Measurements from ENCODE around the gene PFN4.
A peak's percentile ranks its signal among the peaks of the same experiment; 100 is the strongest.
"Not testable (repeated sequence)": the region's sequence is repeated elsewhere in the genome, so short reads cannot be mapped to it uniquely, and the experiment has no call there.

PFN4 gene

DNA sequence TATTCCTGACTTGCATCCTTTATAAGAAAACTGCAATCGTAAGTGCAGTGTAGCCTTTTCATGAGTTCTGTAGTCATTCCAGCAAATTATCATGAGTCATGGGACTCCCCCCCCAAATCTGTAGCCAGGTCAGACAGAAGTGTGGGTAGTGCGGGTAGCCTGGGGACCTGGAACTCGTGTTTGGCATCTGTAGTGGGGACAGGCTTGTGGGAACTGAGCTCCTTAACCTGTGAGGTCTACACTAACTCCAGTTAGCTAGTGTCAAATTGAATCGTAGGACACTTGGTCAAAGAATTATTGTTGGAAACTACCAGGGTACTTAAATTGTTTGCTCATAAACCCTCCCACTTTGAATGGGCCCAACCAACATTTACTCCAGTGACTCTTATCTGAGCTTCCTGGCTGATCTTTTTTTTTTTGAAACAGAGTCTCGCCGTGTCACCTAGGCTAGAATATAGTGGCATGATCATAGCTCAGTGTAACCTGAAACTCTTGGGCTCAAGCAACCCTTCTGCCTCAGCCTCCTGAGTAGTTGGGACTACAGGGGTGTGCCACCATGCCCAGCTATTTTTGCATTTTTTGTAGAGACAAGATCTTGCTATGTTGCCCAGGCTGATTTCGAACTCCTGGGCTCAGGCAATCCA is 12.4 kb downstream of the PFN4 start:
- DNase-seq: no peak

DNA sequence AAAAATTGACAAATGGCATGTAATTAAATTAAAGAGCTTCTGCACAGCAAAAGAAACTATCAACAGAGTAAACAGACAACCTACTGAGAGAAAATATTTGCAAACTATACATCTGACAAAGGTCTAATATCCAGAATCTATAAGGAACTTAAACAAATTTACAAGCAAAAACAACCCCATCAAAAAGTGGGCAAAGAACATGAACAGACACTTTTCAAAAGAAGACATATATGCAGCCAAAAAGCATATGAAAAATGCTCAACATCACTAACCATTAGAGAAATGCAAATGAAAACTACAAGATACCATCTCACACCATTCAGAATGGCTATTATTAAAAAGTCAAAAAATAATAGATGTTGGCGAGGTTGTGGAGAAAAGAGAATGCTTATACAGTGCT is 13.7 kb downstream of the PFN4 start:
- DNase-seq: not testable (repeated sequence)

DNA sequence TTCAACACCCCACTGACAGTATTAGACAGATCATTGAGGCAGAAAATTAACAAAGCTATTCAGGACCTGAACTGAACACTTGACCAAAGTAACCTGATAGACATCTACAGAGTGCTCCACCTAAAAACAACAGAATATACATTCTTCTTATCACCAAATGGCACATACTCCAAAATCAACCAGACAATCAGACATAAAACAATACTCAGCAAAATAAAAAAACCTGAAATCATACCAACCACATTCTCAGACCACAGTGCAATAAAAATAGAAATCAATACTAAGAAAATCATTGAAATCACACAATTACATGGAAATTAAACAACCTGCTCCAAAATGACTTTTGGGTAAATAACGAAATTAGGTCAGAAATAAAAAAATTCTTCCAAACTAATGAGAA is 15.8 kb downstream of the PFN4 start:
- DNase-seq: no peak

DNA sequence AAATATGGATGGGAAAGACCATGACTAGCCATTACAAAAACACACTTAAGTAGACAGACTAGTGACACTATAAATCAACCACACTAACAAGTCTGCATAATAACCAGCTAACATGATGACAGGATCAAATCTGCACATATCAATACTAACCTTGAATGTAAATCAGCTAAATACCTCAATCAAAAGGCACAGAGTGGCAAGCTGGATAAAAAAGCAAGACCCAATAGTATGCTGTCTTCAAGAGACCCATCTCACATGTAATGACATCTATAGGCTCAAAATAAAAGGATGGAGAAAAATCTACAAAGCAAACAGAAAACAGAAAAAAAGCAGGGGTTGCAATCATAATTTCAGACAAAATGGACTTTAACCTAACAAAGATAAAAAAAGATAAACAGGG is 16.3 kb downstream of the PFN4 start:
- no peak for DNase-seq

DNA sequence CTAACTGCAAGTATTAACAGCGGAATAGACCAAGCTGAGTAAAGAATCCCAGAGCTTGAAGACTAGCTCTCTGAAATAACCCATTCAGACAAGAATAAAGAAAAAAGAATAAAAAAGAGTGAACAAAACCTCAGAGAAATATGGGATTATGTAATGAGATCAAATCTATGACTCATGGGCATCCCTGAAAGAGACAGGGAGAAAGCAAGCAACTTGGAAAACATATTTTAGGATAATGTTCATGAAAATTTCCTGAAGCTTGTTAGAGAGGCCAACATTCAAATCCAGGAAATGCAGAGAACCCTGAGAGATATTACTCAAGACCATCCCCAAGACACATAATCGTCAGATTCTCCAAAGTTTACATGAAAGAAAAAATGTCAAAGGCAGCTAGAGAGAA is 17.3 kb downstream of the PFN4 start:
- no peak for DNase-seq

DNA sequence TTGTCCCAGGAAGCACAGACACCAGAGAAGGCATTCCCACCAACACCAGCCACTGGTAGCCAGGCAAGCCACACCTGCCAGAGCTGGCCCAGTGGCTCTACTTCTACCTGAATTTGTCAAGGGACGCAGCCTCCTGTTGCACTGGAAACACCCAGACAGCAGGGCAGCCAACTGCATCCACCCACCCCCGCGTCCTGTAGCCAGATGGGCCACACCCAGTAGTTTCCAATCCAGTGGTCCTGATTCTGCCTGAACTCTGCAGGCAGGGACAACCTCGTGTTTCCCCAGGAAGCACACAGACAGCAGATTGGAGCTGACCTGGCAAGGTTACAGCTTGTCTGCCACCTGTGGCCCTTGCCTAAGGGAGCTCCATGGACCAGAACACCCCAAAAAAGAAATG is 18.2 kb downstream of the PFN4 start:
- no peak for DNase-seq

DNA sequence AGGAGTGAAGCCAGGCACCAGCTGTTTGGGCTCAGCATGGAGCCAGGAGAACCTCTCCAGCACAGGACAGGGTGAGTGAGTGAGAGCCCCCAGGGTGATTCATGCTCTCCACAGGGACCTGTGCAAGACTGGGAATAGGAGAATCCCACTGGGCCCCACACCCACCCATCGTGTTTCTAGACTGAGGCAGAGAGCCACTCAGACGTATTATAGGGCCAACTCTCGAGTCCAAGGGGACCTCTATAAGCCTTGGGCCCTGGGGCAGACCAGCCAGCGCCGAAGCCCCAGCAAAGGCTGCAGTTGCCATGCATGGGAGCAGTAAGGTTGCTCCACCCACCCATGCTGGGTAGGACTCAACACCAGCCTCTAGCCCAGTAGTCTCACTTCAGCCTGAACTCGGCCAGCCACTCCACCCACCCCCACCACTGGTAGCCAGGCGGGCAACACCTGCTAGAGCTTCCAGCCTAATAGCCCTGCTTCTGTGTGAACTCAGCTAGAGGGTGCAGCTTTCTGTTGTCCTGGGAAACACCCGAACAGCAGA is 19.0 kb downstream of the PFN4 start:
- DNase-seq: no peak

DNA sequence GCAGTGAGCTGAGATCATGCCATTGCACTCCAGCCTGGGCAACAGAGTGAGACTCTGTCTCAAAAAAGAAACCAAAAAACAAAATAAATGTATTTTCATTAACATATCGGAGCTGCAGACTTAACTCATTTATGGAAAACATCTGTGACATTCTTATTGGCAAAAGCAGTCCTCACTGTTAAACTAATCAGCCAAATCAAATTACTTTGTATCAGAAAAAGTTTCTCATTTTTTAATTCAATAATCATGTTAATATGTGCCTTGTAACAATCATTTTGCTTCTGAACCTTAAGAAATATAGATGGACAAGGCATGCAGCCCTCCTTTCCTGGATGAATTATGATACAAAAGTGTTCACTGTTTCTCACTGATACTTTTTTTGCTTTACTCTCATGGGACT is 20.5 kb downstream of the PFN4 start:
- no peak for DNase-seq

DNA sequence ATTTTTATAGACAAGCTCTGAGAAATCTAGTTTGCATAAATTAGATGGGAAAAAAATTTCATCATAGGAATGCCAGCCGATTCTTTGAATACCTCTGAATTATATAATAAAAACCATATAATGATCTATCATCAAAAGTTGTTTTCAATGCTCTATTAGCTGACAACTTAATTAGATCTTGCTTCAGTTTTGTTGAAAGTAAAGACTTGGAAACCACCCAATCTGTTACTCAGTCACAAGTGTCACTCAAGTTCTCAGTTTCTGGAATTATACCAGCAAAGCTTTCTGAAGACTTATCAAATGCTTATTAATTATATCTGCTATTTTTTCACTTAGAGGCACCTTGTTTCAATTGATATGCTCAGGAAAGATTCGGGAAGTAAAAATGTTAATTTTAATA is 21.1 kb downstream of the PFN4 start:
- no peak for DNase-seq

DNA sequence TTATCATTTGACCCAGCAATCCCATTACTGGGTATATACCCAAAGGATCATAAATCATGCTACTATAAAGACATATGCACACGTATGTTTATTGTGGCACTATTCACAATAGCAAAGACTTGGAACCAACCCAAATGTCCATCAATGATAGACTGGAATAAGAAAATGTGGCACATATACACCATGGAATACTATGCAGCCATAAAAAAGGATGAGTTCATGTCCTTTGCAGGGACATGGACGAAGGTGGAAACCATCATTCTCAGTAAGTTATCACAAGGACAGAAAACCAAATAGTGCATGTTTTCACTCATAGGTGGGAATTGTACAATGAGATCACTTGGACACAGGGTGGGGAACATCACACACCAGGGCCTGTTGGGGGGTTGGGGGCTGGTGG is 22.4 kb downstream of the PFN4 start:
- not testable (repeated sequence) for DNase-seq

DNA sequence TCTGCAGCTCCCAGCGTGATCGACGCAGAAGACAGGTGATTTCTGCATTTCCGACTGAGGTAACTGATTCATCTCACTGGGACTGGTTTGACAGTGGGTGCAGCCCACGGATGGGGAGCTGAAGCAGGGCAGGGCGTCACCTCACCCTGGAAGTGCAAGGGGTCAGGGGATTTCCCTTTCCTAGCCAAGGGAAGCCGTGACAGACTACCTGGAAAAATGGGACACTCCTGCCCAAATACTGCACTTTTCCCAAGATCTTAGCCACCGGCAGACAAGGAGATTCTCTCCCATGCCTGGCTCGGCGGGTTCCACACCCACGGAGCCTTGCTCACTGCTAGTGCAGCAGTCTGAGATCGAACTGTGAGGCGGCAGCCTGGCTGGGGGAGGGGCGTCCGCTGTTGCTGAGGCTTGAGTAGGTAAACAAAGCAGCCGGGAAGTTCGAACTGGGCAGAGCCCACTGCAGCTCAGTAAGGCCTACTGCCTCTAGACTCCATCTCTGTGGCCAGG is 27.9 kb downstream of the PFN4 start:
- not testable (repeated sequence) for DNase-seq

DNA sequence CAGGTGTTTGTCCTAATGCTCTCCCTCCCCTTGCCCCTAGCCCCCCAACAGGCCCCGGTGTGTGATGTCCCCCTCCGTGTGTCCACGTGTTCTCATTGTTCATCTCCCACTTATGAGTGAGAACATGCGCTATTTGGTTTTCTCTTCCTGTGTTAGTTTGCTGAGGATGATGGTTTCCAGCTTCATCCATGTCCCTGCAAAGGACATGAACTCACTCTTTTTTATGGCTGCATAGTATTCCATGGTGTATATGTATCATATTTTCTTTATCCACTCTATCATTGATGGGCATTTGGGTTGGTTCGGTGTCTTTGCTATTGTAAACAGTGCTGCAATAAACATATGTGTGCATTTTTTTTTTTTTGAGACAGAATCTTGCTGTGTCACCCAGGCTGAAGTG is 29.9 kb downstream of the PFN4 start:
- DNase-seq: not testable (repeated sequence)

DNA sequence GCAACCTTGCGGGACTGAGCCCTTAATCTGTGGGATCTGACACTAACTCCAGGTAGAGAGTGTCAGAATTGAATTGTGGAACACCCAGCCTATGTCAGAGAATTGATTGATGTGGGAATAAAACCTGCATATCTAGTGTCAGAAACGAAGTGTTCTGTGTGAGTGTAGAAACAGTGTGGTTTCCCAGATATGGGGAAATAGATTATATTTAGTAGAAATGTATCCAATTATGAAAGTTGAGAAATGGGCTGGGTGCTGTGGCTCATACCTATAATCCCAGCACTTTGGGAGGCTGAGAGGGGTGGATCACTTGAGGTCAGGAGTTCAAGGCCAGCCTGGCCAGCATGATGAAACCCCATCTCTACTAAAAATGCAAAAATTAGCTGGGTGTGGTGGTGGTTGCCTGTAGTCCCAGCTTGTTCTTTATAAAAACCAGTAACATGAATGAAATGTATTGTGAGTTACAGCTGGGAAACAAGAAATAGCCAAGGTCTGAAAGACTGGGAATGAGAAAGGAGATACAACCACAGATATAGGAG is 34.2 kb downstream of the PFN4 start:
- DNase-seq: no peak

DNA sequence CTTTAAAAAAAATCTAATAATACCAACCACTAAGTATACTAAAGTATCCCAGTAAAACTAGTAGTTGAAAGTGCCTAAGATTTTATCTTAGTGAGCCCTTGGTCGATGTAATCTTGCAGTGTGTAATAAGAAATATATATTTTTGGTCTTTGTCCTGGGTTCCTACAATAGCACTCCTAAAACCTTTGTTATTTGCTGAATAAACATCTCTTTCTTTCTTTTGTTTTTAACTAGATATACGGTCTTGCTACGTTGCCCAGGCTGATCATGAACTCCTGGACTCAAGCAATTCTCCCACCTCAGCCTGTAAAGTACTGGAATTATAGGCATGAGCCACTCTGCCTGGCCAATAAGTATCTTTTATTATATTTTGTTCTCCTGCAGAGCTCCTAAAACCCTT is 36.1 kb downstream of the PFN4 start:
- DNase-seq: no peak

DNA sequence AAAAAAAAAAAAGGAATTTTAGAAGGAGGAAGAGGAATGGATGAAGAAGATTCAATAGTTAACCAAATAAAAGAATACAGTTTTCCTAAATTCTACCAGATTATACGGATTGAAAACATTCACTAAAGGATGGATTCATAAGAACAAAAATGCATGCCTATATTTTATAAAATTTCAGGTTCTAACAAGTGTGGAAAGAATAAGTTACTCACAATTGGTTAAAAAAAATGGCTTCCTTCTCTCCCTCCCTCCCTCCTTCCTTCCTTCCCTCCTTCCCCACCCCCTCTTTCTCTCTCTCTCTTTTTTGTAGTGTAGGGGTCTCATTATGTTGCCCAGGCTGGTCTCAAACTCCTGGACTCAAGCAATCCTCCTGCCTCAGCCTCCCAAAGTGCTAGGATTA is 36.9 kb downstream of the PFN4 start:
- DNase-seq: no peak

DNA sequence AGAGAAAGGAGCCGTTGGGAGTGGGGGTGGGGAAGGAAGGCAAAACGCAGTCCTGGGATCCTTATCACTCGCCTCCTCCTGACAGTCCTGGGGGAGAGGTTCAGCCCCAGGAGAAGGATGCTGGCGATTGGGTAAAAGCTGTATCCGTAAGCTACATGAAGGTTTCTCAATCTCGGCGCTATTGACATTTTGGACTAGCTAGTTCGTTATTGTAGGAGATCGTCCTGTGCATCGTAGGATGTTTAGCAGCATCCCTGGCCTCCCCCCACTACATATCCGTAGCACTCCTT is 38.0 kb downstream of the PFN4 start:
- no peak for DNase-seq

DNA sequence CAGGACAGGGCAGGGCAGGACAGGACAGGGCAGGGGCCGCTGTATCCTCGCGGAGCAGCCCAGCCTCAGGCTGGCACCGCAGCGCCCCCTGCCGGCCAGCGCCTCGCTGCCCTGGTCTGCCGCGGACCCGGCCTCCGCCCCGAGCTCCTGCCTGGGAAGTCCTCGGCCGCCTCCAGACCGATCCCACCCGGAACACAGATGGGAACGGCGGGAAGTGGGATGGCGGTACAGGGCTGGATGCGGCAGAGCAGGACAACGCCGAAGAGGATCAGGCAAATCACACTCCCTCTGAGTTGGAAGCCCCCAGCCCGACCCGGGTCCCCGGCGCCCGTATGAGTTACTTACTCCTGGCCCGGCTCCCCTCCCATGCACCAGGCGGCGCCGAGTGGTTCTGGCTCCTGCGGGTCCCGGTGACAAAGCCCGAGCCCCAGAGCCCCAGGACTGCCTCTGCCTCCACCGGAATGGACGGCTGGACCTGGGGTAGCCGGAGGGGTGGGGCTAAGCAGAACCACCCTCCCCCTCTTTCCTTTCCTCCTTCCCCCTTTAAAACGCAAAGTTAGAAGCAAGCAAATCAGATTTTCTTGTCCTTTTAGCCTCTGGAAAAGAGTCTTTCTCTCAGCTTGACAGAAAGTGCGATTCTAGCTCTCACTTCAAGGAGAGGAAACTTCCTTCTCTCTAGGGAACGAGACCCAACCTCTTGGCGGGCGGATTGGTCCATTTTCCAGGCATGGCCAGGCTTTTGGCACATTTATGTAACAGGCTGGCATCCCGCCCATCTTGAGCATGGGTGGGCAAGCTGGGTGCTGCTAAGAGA is 38.5 kb downstream of the PFN4 start, which contains the start of gene TP53I3:
Gene TP53I3 (minus strand): TSS at position 449 of the 814 bp plus-strand sequence. CDS start 508 bp downstream, outside the sequence.
- DNase-seq: peak; percentile 78

DNA sequence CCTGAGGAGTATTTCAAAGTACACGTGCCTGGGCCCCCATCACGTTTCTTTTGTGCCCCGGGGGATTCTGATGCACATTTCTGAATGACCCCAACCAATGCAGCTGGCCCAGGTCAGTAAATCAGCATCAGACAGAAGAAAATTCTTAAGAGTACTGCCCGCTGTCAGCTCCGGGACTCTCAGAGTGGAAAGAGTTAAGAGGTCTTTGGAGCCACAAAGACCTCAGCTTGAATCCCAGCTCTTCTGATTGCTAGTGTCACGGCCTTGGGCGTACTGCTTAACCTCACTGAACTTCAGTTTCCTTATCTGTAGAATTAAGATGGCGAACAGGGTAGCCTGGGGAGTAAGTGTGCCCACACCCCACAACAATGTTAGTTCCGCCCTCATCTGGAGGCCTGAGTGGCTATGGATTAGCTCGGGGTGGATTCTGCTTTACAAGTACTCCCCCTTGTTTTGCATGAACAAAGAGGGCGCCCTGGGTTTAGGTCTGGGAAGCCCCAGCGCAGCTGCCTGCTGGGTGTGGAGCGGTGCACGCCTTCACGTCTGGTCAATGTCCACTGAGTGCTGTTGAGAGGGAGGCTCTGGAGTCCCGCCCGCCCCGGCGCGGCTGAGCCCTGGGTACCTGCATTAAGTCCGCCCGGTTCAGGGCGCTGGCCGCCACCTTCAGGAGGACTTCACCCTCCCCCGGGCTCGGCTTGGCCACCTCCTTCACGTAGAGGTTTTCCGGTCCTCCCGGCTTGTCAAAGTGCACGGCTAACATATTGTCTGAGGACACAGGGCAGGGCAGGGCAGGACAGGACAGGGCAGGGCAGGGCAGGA is 39.4 kb downstream of the PFN4 start:
- peak; percentile 58 for DNase-seq

DNA sequence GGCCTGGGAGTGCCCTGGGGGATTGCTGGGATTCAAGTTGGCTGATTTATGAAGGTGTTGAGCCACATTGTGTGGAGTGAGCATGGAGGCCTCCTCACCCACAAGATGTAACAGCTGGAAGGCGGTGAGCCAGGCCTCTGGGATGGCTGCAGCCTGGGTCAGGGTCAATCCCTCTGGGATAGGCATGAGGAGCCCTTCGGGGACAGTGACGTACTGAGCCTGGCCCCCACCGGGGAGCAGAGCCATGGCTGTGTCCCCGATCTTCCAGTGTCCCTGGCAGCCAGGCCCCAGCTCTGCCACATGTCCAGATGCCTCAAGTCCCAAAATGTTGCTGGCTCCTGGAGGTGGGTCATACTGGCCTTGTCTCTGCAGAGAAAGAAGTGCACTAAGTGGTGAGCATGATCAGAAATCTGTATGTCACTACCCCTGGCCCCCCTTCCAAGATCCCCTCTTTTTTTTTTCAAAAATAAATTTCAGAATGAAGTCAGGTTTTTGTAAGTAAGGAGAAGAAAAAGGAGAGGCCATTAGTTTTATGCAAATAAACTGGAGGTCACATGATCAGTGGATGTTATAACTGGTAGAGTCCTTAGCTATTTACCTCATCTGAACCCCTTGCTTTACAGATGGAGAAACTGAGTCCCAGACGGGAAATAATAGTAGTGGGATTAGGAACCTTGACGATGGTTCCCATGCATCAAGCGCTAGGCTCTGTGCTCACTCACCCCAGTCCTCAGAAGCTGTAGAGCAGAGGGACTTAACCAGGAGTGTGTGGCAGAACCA is 40.2 kb downstream of the PFN4 start:
- no peak for DNase-seq

DNA sequence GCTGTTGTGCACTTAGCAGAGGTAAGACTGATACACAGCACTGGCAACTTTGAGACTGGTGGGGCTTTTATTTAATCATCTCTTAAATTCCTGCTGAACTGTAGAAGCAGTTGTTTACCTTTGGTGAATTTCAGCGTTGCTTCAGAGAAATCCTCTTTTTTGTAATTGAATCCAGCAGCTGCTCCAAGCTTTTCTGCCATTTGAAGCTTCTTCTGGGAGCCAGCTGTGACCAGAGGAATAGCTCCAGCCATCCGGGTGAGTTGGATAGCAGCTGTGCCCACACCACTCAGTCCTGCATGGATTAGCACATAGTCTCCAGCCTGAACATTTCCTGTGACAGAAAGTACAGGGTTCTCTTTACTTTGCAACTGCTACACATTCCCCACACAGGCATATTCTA is 42.4 kb downstream of the PFN4 start:
- DNase-seq: no peak

DNA sequence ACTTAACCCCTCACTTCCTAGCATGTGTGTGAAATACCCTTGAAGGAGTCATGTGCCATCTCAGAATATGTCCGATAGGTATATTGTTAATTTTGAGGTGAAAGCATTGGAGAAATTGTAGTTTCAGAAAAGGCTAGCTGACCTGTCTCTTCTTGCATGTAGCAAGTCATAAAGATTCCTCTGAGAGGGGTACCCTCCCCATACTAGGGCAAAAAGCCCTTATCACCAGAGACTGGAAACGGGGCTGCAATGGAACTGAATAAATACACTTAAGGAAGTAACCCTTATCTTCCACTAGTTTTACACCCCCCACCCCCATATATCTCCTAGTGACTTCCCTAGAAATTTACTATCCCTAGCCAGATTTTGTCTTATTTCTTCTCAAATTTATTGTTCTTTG is 45.3 kb downstream of the PFN4 start:
- DNase-seq: no peak

DNA sequence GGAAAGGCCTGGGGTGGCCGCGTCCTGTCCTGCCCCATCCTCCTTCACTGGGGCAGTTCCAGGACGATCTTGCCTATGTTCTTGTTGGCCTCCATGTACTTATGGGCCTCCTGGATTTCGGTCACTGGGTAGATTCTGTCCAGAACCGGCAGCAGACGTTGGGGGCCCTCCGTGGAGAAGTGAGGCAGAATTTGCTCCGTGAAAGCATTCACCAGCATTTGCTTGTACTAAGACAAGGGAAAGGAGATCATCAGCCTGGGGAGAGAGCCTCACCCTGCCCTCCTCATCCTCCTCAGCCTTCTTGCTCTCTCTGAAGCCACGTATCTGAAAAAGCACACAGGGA is 45.6 kb downstream of the PFN4 start:
- DNase-seq: no peak

Data from CD4-positive, alpha-beta T cell treated with Interleukin-17A for 1 hour (primary cell).